NCI-H1436 (cell line): ENCODE measurements around the gene ST7.

Experiments
- DNase-seq: peaks from one replicate; lab custom pipeline; 2025; lab: John Stamatoyannopoulos, UW

The ST7 gene

DNA sequence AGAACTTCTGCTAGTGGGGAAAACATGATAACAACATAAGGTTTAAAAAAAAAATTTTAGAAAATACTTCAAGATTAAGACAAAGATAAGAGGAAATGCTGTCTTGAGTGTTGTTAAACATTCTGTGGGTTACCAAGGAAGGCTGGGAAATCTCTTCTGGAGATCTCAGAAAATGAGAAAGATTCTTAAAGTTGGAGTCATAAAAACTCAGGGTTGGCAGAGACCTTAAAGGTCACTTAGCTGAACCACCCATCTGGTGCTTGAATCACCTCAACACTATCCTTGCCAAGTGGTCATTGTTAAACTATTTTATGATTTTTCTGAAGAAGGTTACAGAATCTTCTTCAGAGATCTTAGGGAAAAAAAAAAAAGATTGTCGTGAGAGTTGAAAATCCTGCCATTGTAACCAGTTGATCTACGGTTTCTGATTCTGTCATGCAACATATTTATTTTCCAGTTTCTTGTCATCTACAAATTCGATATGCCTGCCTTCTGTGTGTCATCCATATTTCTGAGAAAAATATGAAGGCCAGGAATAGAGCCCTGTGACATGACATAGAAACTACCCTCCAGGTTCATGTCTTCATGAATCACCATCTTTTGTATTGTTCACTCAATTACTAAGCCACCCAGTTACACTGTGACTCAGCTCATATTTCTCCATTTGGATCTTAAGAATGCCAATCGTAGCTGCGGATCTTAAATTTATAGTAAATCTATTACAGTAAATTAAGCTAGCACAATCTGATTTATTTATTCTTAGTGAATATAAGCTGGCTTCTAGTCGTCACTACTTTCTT, 179.2 kb downstream of the ST7 start:
- DNase-seq: no peak

DNA sequence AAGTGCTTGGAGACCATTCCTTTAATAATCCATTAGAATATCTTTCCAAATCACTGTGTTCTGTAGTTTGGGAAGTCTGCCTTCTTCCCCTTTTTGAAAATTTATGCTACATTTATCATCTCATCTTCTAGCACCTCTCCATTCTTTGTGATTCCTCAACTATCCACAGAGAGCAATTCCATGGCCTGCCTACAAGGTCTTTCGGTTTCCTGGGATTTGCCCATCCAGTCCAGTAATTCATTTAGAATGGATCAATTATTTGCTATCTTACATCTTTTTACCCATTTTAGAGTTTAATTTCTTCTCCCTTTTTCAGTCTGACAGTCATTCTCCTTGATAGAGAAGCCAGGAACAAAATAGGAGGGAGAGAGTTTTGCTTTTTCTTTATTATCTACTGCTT, 179.8 kb downstream of the ST7 start:
- no peak for DNase-seq

DNA sequence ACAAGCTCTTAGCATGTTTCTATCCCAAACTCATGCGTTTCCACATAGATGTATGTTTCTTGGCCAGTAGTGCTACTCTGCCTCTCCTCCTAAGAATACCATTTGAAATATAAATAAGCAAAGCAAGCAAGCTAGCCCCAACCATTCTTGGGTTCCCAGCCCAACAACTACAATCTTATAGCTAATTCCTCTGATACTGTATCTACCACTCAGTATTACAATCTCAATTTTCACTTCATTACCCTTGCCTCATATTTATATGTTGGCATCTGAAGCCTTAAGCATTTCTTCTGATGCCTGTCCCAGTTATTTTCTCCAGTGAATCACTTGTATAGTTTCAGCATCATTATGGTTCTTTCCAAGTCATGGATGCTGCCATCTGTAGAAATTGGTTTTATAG, 181.1 kb downstream of the ST7 start:
- DNase-seq: no peak

DNA sequence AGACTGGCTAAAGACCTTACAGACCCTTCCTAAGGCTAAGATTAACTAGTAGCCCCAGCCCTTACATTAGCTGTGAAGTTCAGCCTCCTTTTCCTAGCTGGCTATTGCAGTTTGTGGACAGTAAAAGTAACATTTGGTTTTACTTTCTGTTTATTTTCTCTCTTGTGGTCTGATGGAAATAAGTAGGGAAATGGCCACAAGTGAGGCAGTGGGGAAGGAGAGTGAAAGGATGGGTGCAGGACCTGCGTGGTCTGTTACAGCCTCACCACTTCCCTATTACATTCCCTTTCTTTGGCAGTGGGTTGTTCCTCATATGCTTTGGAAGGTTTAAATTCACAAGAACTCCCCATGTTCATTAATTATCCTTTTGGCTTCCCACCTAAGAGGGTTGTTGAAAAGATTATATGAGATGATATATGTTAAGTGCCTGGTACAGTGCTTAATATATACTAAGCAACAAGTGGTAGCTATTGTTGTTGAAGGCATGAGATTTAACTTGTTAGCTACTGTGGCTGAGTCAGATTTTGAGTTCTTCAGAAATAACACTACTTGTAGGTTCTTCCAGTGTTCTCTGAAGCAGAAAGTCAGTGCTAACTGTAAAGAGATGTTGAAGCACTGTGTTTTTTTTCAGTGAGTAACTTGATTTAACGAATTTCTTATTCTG, 181.7 kb downstream of the ST7 start:
- no peak for DNase-seq

DNA sequence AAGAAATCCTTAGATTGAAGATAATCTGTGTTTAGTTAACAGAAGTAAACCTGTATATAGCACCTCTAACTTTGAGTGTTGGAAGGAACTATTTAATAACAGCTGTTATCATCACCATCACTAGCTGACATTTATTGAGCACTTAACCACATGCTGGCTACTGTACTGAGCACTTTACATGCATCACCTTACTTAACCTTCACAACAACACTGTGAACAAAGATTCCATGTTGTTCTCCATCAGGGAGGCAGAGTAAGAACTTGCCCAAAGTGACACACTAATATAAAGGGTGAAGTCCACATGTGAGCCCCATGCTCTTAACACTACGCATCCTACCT, 182.2 kb downstream of the ST7 start:
- DNase-seq: no peak

DNA sequence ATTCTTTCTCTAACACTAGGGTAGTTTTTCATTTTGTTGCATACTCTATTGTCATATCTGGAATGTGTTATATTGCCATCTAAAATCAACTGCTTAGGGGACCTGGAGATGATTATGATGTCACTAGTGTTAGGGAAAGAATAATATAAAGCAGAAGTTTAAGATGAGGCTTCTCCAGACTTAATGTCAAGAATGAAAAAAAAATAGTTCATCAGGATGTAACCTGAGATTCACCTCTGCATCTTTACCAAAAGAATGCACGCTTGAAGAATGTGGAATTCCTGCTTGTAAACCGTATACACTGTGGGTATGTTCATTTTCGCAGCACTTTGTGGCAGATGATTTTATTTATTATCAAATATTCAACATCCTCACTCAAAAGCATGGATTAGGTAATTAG, 184.6 kb downstream of the ST7 start:
- no peak for DNase-seq

DNA sequence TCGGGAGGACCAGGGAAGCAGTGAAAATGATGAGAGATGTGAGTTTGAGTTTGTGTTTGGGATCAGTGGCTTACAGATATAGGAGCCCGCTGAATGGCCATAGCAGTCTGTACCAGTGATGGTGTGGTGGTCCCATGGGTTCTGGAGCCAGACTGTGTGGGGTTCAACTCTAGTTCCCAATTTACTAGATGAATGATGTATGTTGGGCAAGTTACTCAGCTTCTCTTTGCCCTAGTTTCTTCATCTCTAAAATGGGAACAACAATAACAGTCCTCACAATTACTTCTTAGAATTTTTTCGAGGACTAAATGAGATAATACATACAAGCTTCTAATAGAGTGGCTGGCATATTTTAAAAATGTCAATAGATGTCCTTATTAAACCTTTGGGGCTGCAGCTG, 185.2 kb downstream of the ST7 start:
- no peak for DNase-seq

DNA sequence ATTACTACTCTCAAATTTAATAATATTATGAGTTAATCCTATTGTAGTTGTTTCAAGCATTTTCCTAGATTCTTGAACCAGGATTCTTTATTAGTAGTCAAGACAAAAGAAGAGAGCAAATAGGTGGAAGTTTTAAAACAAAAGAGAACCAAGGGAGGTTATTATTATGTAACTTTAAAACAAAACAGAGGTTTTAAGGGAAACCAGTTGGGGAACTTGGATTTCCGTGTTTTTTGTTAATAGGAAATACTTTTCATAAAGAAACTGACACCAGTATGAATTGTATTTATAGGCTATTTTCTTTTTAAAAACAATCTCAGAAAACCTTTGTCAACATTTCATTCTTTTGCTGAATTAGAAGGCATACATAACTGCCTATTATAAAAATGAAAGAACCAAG, 185.7 kb downstream of the ST7 start:
- no peak for DNase-seq

DNA sequence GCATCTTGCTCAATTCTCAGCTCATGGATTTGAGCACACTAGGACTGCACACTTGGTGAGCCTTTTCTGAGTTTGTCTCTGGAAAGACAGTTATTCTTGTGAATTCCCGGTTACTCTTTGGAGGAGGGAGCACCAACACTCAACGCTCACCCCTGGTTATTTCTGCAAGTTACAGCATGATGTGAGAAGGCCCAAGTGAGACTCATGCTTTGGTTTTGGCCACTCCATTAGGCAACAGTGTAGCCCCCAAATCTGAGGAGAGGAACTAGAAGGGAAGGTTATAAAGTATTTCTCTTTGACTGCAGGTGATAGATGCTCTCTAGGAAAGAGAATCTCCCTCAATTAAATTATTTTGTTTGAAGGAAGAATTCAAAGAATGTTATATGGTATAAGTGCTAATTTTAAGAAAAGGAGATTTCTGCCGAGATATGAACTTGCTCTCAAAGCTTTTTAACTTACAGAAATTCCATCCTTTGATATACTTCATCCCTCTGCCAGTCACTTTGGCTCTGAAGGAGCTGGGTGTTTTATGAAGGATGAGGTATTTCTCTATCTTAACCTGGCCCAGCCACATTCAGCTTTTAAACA, 186.2 kb downstream of the ST7 start:
- DNase-seq: no peak

DNA sequence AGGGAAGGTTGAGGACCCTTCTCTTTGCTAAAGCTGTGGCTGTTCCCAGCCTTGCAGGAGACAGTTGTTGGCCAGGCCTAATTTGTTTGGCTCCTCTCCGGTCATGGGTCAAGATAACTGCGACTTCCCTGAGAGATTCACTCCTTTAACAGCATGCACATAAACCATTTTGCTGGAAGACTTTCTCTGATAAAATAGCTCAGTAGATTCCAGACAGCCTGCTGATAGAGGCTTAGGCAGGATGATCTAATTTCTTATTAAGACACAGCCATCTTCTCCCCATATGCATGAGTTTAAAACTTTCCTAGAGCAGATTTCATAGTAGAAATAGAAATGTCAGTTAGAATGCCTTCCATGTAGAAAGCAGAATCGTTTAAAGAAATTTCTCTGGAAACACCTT, 187.6 kb downstream of the ST7 start:
- DNase-seq: no peak

DNA sequence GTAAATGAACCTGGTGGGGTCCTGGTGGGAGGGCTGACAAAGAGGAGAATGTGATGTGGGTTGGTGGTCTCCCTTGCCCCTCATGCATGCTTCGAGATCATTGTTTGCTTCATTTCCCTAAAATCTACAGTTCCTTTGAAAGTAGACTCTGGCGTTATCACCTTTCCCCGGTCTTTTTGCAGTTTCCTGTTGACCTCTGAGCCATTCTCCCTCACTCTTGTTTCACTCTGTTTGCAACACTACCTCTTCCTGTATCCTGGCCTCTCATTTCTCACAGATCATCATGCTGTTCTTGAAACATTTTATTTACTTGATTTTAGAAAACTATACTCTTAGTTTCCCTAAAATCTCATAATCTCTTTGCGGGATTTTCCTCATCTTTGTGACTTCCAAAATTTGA, 189.8 kb downstream of the ST7 start:
- DNase-seq: no peak

DNA sequence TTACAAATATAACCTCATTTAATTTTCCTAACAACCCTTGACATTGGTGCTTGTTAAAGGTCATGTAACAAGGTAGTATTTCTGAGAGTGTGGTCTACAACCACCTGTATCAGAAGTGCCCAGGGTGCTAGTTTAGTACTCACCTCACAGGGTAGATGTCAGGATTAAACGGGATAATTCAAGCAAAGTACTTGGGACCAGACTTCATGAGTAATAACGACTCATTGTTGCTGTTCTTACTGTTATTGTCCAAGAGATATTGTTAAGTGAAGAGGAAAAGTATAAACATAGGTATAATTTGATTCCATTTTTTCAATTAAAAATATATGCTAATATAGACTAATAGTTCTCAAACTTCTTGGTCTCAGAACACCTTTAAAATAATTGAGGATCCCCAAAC, 190.3 kb downstream of the ST7 start:
- no peak for DNase-seq

DNA sequence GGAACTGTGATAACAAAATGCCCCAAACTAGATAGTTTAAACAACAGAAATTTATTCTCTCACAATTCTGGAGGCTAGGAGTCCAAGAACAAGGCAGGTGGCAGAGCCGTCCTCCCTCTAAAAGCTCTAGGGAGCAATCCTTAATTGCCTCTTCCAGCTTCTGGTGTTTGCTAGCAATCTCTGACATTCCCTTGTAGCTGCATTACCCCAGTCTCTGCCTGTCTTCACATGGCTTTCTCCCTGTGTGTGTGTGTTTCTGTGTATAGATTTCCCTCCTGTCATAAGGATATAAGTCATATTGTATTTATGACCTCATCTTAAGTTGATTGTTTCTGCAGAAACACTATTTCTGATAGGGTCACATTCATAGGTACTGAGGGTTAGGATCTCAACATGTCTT, 192.0 kb downstream of the ST7 start:
- no peak for DNase-seq

DNA sequence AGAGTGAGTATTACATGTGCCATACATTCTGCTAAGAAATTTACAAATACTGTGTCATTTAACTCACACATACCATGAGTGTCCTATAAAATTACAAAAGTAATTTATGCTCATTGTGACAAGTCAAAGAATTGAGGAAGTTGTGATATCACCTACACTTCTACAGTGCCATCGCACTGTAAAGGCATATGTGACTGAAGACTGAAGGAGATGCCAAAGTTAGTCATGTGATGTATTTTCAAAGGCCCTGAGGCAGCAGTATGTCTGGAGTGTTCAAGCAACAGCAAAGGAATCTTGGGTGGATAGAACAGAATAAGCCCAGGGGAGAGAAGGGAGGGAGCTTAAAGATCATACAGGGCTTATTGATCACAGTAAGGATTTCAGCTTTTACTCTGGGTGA, 192.8 kb downstream of the ST7 start:
- no peak for DNase-seq

DNA sequence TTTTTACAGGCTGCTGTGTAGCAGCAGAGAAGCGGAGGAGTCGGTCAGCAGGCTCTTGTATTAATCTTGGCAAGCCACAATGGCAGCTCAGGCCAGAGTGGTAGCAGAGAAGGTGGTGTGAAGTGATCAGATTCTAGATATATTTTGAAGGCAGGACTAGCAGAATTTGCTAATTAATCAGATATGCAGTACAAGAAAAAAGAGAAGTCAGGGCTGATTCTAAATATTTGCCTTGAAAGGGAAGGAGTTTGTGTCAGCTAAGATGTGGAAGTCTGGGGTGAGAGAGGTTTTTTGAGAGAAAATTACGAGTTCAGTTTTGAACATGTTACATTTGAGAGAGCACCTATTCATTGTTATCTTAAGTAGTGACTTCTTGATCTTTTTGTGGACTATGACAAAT, 193.2 kb downstream of the ST7 start:
- DNase-seq: no peak

DNA sequence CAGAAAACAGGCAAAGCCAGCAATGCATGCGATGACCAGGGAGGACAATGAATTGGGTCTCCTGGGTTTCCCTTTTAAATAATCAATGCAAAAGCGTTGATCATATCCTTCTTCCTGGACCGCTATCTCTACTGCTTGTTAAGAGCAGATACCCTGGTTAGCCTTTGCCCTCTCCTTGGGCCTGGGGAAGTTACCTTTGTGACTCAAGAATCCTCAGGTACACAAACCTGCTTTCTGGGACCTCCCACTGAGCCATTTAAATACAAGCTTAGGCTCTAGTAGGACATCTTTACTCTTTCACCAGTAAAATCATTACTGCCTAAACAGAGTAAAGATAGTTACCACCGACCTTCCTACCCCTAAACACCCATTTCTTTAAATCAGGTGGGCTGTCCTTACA, 195.7 kb downstream of the ST7 start:
- no peak for DNase-seq

DNA sequence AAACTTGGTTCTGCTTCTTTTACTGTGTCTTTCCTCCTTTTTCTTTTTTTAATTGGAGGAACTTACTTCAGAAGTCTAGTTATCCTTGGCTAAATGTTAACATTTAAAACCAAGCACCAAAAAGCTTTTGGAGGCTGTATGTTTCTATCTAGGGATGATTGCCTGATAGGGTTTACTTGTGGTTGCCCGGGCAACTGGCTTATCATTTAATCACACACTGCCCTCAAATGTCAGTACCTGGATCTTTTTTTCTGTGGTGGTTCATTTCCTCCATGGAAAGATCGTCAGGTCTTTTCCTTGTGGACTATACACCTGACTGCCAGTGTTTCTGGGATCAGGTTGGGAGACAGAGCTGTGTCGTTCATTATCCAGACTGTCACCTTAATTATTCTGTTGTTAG, 196.4 kb downstream of the ST7 start:
- no peak for DNase-seq

DNA sequence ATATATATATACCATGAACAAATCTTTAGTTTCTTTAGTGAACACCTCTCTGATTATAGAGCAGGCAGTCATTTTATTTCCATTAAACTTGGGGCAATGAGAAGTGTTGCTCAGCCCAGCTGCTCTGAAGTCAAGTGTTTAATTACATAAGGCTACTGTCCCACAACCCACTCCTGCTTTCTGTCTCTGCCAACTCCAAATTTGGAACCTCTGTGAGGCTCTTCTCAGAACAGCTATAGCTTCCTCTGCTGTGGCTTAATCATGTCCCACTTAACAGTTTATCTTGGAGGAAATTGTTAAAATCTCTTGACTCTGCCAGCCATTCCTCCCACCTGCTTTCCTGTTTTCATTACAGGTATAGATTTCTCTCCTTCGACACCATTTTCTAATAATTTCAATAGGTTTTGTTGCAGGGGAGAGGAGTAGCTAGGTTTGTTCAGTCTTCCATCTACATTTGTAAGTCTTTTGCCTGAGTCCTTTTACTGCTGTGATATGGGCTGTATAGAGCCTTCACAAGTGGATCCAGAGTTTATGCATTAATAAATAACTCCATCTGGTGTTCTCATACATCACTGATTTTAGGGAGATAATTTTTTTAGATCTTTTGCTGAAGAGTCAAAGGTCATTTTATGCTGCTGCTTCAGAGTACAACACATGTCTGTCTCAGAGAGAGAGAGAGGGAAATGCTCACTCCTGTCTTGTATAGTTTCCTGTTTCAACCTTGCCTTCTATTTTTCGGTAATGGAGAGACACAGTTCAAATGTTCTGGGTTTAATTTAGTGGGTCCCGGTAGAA, 199.1 kb downstream of the ST7 start:
- DNase-seq: no peak

DNA sequence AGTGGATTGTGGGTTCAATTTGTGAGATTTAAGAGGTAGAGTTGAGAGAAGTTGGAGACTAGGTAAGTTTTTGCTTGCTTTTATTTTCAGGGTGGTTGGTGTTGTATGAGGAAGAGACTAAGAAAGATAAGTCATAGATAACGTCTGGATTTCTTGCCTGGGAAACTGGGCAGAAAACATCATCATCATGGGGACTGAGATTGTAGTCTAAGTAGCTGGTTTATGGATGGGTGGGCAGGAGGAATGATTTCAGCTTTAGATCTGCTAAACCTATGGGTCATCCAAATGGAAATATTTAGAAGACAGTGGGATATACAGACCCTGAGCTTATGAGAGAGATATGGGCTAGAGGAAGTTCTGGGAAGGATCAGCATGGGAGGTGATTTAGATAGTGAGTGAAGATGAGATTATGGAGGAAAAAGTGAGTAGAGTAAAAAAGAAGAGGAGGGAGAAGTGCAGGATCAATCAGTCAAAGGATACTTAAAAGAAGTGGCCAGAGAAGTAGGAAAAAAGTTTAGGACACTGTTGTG, 199.8 kb downstream of the ST7 start:
- DNase-seq: no peak

DNA sequence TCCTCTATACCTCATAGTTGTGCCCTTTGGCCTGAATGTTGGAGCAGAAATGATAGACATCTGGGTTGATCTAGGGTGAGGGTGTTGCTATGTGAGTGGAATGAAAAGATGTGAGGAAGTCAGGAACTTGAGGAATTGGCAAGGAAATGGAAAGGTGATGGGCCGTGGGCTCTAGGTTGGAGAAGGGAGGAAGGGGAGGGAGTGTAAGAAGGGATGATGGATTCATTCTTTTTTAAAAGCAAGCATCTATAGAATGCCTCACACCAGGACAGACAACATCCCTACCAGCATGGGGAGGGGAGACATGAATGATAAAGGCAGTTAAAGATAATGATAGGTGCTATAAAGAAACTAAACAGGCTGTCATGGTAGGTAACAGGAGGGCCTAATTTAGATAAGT, 201.4 kb downstream of the ST7 start:
- no peak for DNase-seq

DNA sequence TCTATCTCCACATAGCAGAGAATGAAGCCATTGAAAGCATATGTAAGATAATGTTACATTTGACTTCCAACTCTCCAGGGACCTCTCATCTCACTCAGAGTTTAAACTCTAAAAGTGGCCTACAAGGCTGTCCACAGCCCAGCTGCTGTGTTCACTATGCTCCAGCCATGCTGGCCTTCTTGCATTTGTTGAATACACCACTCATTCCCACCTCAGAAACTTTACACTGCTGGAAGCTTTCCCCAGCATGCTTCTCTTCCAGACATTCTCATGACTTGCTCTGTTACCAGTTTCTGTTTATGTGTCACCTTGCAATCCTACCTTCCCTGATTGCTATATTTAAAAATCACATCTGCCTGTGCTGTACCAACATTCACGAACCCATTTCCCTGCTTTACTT, 202.4 kb downstream of the ST7 start:
- DNase-seq: no peak
